SK-N-SH treated with all-trans-retinoic acid at 6 μM for 48 hours (cell line): Measurements from ENCODE around the gene HSD17B1.

Experiments used
- ATAC-seq: fragments of 200-7000 bp; cut with Tn5 transposase; 3 replicates; pipeline ENCODE4 v1.9.1; 2020; ENCODE audit warnings: mild to moderate bottlenecking, moderate library complexity
- ARNTL ChIP-seq: fragments of 450-650 bp; formaldehyde crosslinking; IDR thresholded peaks from 2 replicates; pipeline ENCODE4 v1.5.0; 2020; ENCODE audit warnings: low read depth, mild to moderate bottlenecking, moderate library complexity, borderline replicate concordance
- BACH2 ChIP-seq: fragments of 250-450 bp; sonication (Bioruptor Pico); IDR thresholded peaks from 2 replicates; pipeline ENCODE4 v1.9.0; 2021; ENCODE audit warnings: mild to moderate bottlenecking, borderline replicate concordance
- CREB5 ChIP-seq: fragments of 250-450 bp; sonication (Bioruptor Pico); IDR thresholded peaks from 2 replicates; pipeline ENCODE4 v1.5.1; 2020; ENCODE audit warnings: low read depth, mild to moderate bottlenecking, moderate library complexity
- CSDC2 ChIP-seq: fragments of 250-450 bp; sonication (Bioruptor Pico); IDR thresholded peaks from 2 replicates; pipeline ENCODE4 v1.5.0; 2020; ENCODE audit warnings: mild to moderate bottlenecking, moderate library complexity
- CSRNP3 ChIP-seq: fragments of 250-450 bp; sonication (Bioruptor Pico); IDR thresholded peaks from 2 replicates; pipeline ENCODE4 v1.5.1; 2021; ENCODE audit warnings: mild to moderate bottlenecking, moderate library complexity
- ESRRG ChIP-seq: fragments of 250-450 bp; sonication (Bioruptor Pico); IDR thresholded peaks from 2 replicates; pipeline ENCODE4 v1.6.1; 2021; ENCODE audit warnings: mild to moderate bottlenecking
- GLIS3 ChIP-seq: fragments of 250-450 bp; sonication (Bioruptor Pico); IDR thresholded peaks from 2 replicates; pipeline ENCODE4 v1.5.0; 2020; ENCODE audit warnings: mild to moderate bottlenecking, moderate library complexity
- OSR1 ChIP-seq: fragments of 250-450 bp; sonication (Bioruptor Pico); IDR thresholded peaks from 2 replicates; pipeline ENCODE4 v1.8.0; 2022; ENCODE audit warnings: moderate library complexity, mild to moderate bottlenecking, inconsistent platforms
- PATZ1 ChIP-seq: fragments of 250-450 bp; sonication (Bioruptor Pico); IDR thresholded peaks from 2 replicates; pipeline ENCODE4 v1.8.0; 2020; ENCODE audit warnings: mild to moderate bottlenecking, moderate library complexity, borderline replicate concordance
- POU6F1 ChIP-seq: fragments of 250-450 bp; sonication (Bioruptor Pico); IDR thresholded peaks from 2 replicates; pipeline ENCODE4 v1.8.0; 2021; ENCODE audit warnings: low read depth, mild to moderate bottlenecking, moderate library complexity, borderline replicate concordance
- RARB ChIP-seq: fragments of 250-450 bp; sonication (Bioruptor Pico); IDR thresholded peaks from 2 replicates; pipeline ENCODE4 v1.8.0; 2021; ENCODE audit warnings: mild to moderate bottlenecking, moderate library complexity
- TCF4 ChIP-seq: fragments of 250-450 bp; sonication (Bioruptor Pico); IDR thresholded peaks from 2 replicates; pipeline ENCODE4 v1.8.0; 2021; ENCODE audit warnings: mild to moderate bottlenecking, moderate library complexity, borderline replicate concordance
- TOX ChIP-seq: fragments of 250-450 bp; sonication (Bioruptor Pico); IDR thresholded peaks from 2 replicates; pipeline ENCODE4 v1.8.0; 2021; ENCODE audit warnings: mild to moderate bottlenecking, moderate library complexity, borderline replicate concordance
- TSHZ2 ChIP-seq: fragments of 250-450 bp; sonication (Bioruptor Pico); IDR thresholded peaks from 2 replicates; pipeline ENCODE4 v1.5.0; 2020; ENCODE audit warnings: mild to moderate bottlenecking, moderate library complexity
- ZFP30 ChIP-seq: fragments of 450-650 bp; formaldehyde crosslinking; IDR thresholded peaks from 2 replicates; pipeline ENCODE4 v1.5.0; 2022; ENCODE audit warnings: mild to moderate bottlenecking, moderate library complexity
- ZNF565 ChIP-seq: fragments of 450-650 bp; formaldehyde crosslinking; conservative IDR thresholded peaks from 2 replicates; pipeline ENCODE4 v1.5.0; 2020; ENCODE audit warnings: low read depth, mild to moderate bottlenecking, moderate library complexity
- ZNF70 ChIP-seq: fragments of 450-650 bp; formaldehyde crosslinking; IDR thresholded peaks from 2 replicates; pipeline ENCODE4 v1.5.0; 2020; ENCODE audit warnings: mild to moderate bottlenecking, moderate library complexity
- ZNF8 ChIP-seq: fragments of 450-650 bp; formaldehyde crosslinking; IDR thresholded peaks from 2 replicates; pipeline ENCODE4 v1.5.0; 2020; ENCODE audit warnings: mild to moderate bottlenecking, moderate library complexity

HSD17B1 gene

GRCh38 chr17:42521666-42522262 lies 31.0 kb upstream of the HSD17B1 start (continued):
- TF ChIP-seq PATZ1 (CRISPR knock-in tag) = no peak
- no peak for TF ChIP-seq TCF4 (CRISPR knock-in tag)
- TF ChIP-seq ARNTL (CRISPR knock-in tag) = no peak
- TF ChIP-seq ZNF8 (CRISPR knock-in tag) = no peak
- TF ChIP-seq ZNF565 (CRISPR knock-in tag) = no peak
- TF ChIP-seq ZFP30 (CRISPR knock-in tag) = no peak
- TF ChIP-seq POU6F1 (CRISPR knock-in tag) = no peak
- no peak for TF ChIP-seq ESRRG
- no peak for TF ChIP-seq CSRNP3 (CRISPR knock-in tag)
- TF ChIP-seq GLIS3 (CRISPR knock-in tag) = no peak
- no peak for TF ChIP-seq BACH2 (CRISPR knock-in tag)

GRCh38 chr17:42522263-42522790 lies 30.4 kb upstream of the HSD17B1 start:
- no peak for TF ChIP-seq RARB
- TF ChIP-seq TCF4 (CRISPR knock-in tag) = no peak
- no peak for TF ChIP-seq CSRNP3 (CRISPR knock-in tag)
- TF ChIP-seq ZFP30 (CRISPR knock-in tag) = no peak
- no peak for TF ChIP-seq TOX
- TF ChIP-seq, all 23 proteins: peak for 0
- no peak for ATAC-seq

GRCh38 chr17:42522798-42523278 lies 29.9 kb upstream of the HSD17B1 start:
- ATAC-seq = no peak
- no peak for TF ChIP-seq POU6F1 (CRISPR knock-in tag)

GRCh38 chr17:42525221-42525620 lies 27.5 kb upstream of the HSD17B1 start:
- no peak for ATAC-seq
- TF ChIP-seq PATZ1 (CRISPR knock-in tag) = no peak
- no peak for TF ChIP-seq TSHZ2 (CRISPR knock-in tag)
- no peak for TF ChIP-seq ZNF70 (CRISPR knock-in tag)
- TF ChIP-seq CSDC2 (CRISPR knock-in tag) = no peak
- no peak for TF ChIP-seq TOX
- TF ChIP-seq CREB5 (CRISPR knock-in tag) = no peak
- no peak for TF ChIP-seq ARNTL (CRISPR knock-in tag)
- TF ChIP-seq ESRRG = no peak
- no peak for TF ChIP-seq ZNF8 (CRISPR knock-in tag)
- TF ChIP-seq RARB = no peak
- TF ChIP-seq OSR1 (CRISPR knock-in tag) = no peak
